K562 (cell line): Measurements from ENCODE around the gene TRAPPC2B. TPM values are rescaled to one million over a fixed set of nuclear protein-coding genes. Genes with fewer than 3 reads are reported as not detected.

Source experiments
- BHLHE40 ChIP-seq: IDR thresholded peaks from 2 replicates; pipeline ENCODE4 v1.6.1; 2011; ENCODE audit warnings: low read length, improper control_type of control experiment
- CBFA2T3 ChIP-seq: fragments of 450-650 bp; IDR thresholded peaks from 2 replicates; pipeline ENCODE4 v1.6.1; 2017
- CREM ChIP-seq: IDR thresholded peaks from 2 replicates; pipeline ENCODE4 v1.6.1; 2014; ENCODE audit warnings: antibody characterized with exemption, low read depth
- GTF2E2 ChIP-seq: fragments of 200-800 bp; sonication (Bioruptor generic); IDR thresholded peaks from 2 replicates; pipeline ENCODE4 v1.6.1; 2016; ENCODE audit warnings: missing genetic modification characterization, missing compliant biosample characterization
- NBN ChIP-seq: fragments of 450-650 bp; IDR thresholded peaks from 2 replicates; pipeline ENCODE4 v1.6.1; 2016; ENCODE audit warnings: low read depth, mild to moderate bottlenecking
- PCBP1 ChIP-seq: fragments of 200-400 bp; formaldehyde crosslinking; IDR thresholded peaks from 2 replicates; pipeline ENCODE4 v1.6.1; 2018; ENCODE audit warnings: mild to moderate bottlenecking, low read depth, low read length; ENCODE audit not compliant: poor library complexity, severe bottlenecking
- POLR2AphosphoS2 ChIP-seq: IDR thresholded peaks from 2 replicates; pipeline ENCODE4 v1.6.1; 2012; ENCODE audit warnings: low read length, improper control_type of control experiment
- PPARD ChIP-seq: fragments of 250-450 bp; sonication (Bioruptor Pico); IDR thresholded peaks from 2 replicates; pipeline ENCODE4 v1.8.0; 2022; ENCODE audit warnings: inconsistent platforms, mild to moderate bottlenecking, moderate library complexity
- PRDM10 ChIP-seq: fragments of 450-650 bp; IDR thresholded peaks from 2 replicates; pipeline ENCODE4 v1.6.1; 2018; ENCODE audit not compliant: partially characterized antibody
- PTTG1 ChIP-seq: fragments of 450-650 bp; IDR thresholded peaks from 2 replicates; pipeline ENCODE4 v1.6.1; 2016; ENCODE audit warnings: low read depth, mild to moderate bottlenecking, missing genetic modification characterization, missing compliant biosample characterization
- RBM39 ChIP-seq: fragments of 200-400 bp; formaldehyde crosslinking; optimal IDR thresholded peaks from 2 replicates; pipeline ENCODE3; 2018; ENCODE audit warnings: low read depth, low read length
- SMARCA5 ChIP-seq: fragments of 450-650 bp; IDR thresholded peaks from 2 replicates; pipeline ENCODE4 v1.6.1; 2016
- XRCC5 ChIP-seq: fragments of 200-400 bp; formaldehyde crosslinking; IDR thresholded peaks from 2 replicates; pipeline ENCODE4 v1.6.1; 2017; ENCODE audit warnings: low read depth, mild to moderate bottlenecking, low read length
- ZNF184 ChIP-seq: sonication (generic); formaldehyde crosslinking; IDR thresholded peaks from 2 replicates; pipeline ENCODE4 v1.5.0; 2020; ENCODE audit warnings: missing genetic modification reagents
- ZNF3 ChIP-seq: fragments of 250-450 bp; sonication (Bioruptor Pico); IDR thresholded peaks from 2 replicates; pipeline ENCODE4 v1.5.0; 2021; ENCODE audit warnings: mild to moderate bottlenecking, moderate library complexity
- ZNF436 ChIP-seq: fragments of 250-450, 450-650 bp; sonication (Bioruptor Pico); formaldehyde crosslinking; IDR thresholded peaks from 2 replicates; pipeline ENCODE4 v1.7.0; 2020; ENCODE audit warnings: mild to moderate bottlenecking
- ZNF699 ChIP-seq: fragments of 250-450 bp; sonication (Bioruptor Pico); IDR thresholded peaks from 2 replicates; pipeline ENCODE4 v1.8.0; 2021; ENCODE audit warnings: mild to moderate bottlenecking, moderate library complexity; ENCODE audit not compliant: insufficient replicate concordance
- ZNF77 ChIP-seq: fragments of 250-450 bp; sonication (Bioruptor Pico); IDR thresholded peaks from 2 replicates; pipeline ENCODE4 v1.5.0; 2020
- polyA plus RNA-seq, 8 experiments: library from polyadenylated mRNA; depleted of rRNA in 4 of 8; stranded (reverse) in 5 of 8; unstranded in 3 of 8; fragments of >200 nt; fragmentation: Nextera tagmentation in 2 of 8; fragmentation: Illumina TruSeq in 1 of 8; extraction: Ambion mirVana in 2 of 8; extraction: Trizol in 1 of 8; gene quantifications; 2 replicates each; pipeline versions ENCODE4 v1.2.1 to v1.2.3, GENCODE V29; 2011 to 2014; ENCODE audit warnings: inconsistent platforms in 1 of 8, missing spikeins in 1 of 8
- total RNA-seq, 7 experiments: library from RNA; depleted of rRNA in 6 of 7; stranded (reverse); fragments of >200 nt in 6 of 7; fragmentation: Illumina TruSeq in 2 of 7; extraction: Trizol in 2 of 7; gene quantifications; 2 replicates each; pipeline versions ENCODE4 v1.2.1 to v1.2.3, GENCODE V29; 2011 to 2021; ENCODE audit warnings: low replicate concordance in 1 of 7
- TF ChIP-seq, protein P1 (sequence below): fragments of 250-450 bp; sonication (Bioruptor Pico); IDR thresholded peaks from 2 replicates; pipeline ENCODE4 v1.5.0; 2021; ENCODE audit warnings: mild to moderate bottlenecking, borderline replicate concordance
- TF ChIP-seq, protein P2 (sequence below): fragments of 450-650 bp; IDR thresholded peaks from 2 replicates; pipeline ENCODE4 v1.6.1; 2016; ENCODE audit warnings: missing biosample characterization, missing genetic modification characterization
- TF ChIP-seq, protein P3 (sequence below): fragments of 450-650 bp; formaldehyde crosslinking; IDR thresholded peaks from 2 replicates; pipeline ENCODE4 v1.4.0; 2020; ENCODE audit warnings: mild to moderate bottlenecking

The TRAPPC2B gene
- total and polyA plus RNA-seq, 9 of the 15 experiments (the other 6 are each of a cell fraction or from before 2014, with no cell fraction given): 2.2 to 20.4 (median 4.6) TPM

DNA sequence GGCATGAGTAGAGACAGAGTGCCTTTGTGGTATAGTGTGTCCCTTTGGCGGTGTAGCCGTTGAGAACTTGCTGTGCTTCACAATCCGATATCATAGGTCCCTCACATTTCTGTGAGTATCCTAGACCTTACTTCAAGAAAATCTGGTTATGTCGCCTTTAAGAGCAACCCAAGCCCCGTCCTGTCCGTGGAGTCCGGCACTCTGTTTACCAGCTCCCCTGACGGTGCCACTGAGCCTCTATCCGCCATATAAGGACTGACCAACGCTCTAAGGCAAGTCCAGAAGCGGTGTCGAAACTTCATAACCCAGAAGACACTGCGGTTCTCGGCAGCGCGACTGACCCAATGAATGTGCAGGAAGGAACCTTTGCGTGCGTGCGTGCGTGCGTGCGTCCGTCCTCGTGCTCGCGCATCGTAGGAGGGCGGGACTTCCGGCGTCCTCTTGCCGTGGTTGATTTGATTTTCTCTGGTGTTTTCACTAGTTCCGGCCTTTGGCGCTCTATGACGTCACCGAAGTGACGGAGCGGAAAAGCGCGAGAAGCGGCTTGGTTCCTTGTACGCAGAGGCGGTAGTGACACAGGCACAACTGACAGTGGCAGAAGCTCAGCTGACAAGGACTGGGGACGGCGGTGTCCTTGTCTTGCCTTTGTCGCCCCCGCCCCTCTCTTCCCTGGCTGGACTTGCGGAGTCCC lies at the start of gene TRAPPC2B, which contains the start of gene ZNF547 (continued):
- TF ChIP-seq NBN: peak; percentile 68; the same call in 1 of the 2 replicates
- no peak for TF ChIP-seq PTTG1 (tag)
- no peak for TF ChIP-seq ZNF77 (CRISPR knock-in tag)
- TF ChIP-seq XRCC5: no peak
- no peak for TF ChIP-seq BHLHE40
- no peak for TF ChIP-seq ZNF3 (CRISPR knock-in tag)
- TF ChIP-seq CREM: peak; percentile 97
- no peak for TF ChIP-seq ZNF436
- no peak for TF ChIP-seq RBM39
- TF ChIP-seq PRDM10: no peak
- TF ChIP-seq ZNF184 (CRISPR knock-in tag): no peak
- TF ChIP-seq, protein P1, sequence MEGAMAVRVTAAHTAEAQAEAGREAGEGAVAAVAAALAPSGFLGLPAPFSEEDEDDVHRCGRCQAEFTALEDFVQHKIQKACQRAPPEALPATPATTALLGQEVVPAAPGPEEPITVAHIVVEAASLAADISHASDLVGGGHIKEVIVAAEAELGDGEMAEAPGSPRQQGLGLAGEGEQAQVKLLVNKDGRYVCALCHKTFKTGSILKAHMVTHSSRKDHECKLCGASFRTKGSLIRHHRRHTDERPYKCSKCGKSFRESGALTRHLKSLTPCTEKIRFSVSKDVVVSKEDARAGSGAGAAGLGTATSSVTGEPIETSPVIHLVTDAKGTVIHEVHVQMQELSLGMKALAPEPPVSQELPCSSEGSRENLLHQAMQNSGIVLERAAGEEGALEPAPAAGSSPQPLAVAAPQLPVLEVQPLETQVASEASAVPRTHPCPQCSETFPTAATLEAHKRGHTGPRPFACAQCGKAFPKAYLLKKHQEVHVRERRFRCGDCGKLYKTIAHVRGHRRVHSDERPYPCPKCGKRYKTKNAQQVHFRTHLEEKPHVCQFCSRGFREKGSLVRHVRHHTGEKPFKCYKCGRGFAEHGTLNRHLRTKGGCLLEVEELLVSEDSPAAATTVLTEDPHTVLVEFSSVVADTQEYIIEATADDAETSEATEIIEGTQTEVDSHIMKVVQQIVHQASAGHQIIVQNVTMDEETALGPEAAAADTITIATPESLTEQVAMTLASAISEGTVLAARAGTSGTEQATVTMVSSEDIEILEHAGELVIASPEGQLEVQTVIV (CRISPR knock-in tag): no peak
- no peak for TF ChIP-seq PPARD (CRISPR knock-in tag)
- 0 out of 2 replicates have a peak, but pooled peaks have one; percentile 47 for TF ChIP-seq GTF2E2 (tag)
- TF ChIP-seq PCBP1: no peak
- TF ChIP-seq CBFA2T3: no peak
- TF ChIP-seq, protein P2, sequence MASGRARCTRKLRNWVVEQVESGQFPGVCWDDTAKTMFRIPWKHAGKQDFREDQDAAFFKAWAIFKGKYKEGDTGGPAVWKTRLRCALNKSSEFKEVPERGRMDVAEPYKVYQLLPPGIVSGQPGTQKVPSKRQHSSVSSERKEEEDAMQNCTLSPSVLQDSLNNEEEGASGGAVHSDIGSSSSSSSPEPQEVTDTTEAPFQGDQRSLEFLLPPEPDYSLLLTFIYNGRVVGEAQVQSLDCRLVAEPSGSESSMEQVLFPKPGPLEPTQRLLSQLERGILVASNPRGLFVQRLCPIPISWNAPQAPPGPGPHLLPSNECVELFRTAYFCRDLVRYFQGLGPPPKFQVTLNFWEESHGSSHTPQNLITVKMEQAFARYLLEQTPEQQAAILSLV (tag): no peak
- no peak for TF ChIP-seq POLR2AphosphoS2
- TF ChIP-seq, protein P3, sequence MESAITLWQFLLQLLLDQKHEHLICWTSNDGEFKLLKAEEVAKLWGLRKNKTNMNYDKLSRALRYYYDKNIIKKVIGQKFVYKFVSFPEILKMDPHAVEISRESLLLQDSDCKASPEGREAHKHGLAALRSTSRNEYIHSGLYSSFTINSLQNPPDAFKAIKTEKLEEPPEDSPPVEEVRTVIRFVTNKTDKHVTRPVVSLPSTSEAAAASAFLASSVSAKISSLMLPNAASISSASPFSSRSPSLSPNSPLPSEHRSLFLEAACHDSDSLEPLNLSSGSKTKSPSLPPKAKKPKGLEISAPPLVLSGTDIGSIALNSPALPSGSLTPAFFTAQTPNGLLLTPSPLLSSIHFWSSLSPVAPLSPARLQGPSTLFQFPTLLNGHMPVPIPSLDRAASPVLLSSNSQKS (CRISPR knock-in tag): no peak
- no peak for TF ChIP-seq ZNF699 (CRISPR knock-in tag)
- TF ChIP-seq SMARCA5: no peak
